NCI-H1930 (cell line): ENCODE measurements around the gene SLAMF7.

Experiments
- DNase-seq, 2 experiments: peaks; one replicate each; lab custom pipeline; 2025; lab: John Stamatoyannopoulos, UW

The SLAMF7 gene

GRCh38 chr1:160745551-160745950 lies 6.5 kb downstream of the SLAMF7 start:
- DNase-seq = no peak

GRCh38 chr1:160746836-160747500 lies 7.9 kb downstream of the SLAMF7 start:
- no peak for DNase-seq

- DNase-seq = no peak
These were observed 8.7 kb downstream of the SLAMF7 start for GRCh38 chr1:160747717-160748116.

GRCh38 chr1:160748181-160748877 lies 9.3 kb downstream of the SLAMF7 start:
- DNase-seq = no peak

- no peak for DNase-seq
These were observed 9.8 kb downstream of the SLAMF7 start for GRCh38 chr1:160748878-160749269.

- no peak for DNase-seq
These were observed 11.6 kb downstream of the SLAMF7 start for GRCh38 chr1:160750608-160751007.

GRCh38 chr1:160752406-160752805 lies 13.4 kb downstream of the SLAMF7 start:
- no peak for DNase-seq

- no peak for DNase-seq
These were observed 13.9 kb downstream of the SLAMF7 start for GRCh38 chr1:160752924-160753323.

GRCh38 chr1:160753594-160753993 lies 14.5 kb downstream of the SLAMF7 start:
- DNase-seq = no peak

- no peak for DNase-seq
These were observed 16.4 kb downstream of the SLAMF7 start for GRCh38 chr1:160755461-160755860.

GRCh38 chr1:160755911-160756848 lies 17.1 kb downstream of the SLAMF7 start:
- no peak for DNase-seq

GRCh38 chr1:160756849-160757201 lies 17.8 kb downstream of the SLAMF7 start:
- no peak for DNase-seq

GRCh38 chr1:160758521-160758920 lies 19.5 kb downstream of the SLAMF7 start:
- DNase-seq = no peak

GRCh38 chr1:160759740-160760139 lies 20.7 kb downstream of the SLAMF7 start:
- no peak for DNase-seq

- DNase-seq = no peak
These were observed 22.0 kb downstream of the SLAMF7 start for GRCh38 chr1:160761046-160761445.

- no peak for DNase-seq
These were observed 22.8 kb downstream of the SLAMF7 start for GRCh38 chr1:160761886-160762285.

GRCh38 chr1:160763993-160764392 lies 24.9 kb downstream of the SLAMF7 start:
- DNase-seq = no peak

GRCh38 chr1:160767395-160768294 lies 28.6 kb downstream of the SLAMF7 start:
- DNase-seq = no peak

GRCh38 chr1:160768295-160768657 lies 29.2 kb downstream of the SLAMF7 start:
- DNase-seq = no peak

GRCh38 chr1:160772331-160772730 lies 33.3 kb downstream of the SLAMF7 start:
- DNase-seq = no peak

- DNase-seq = no peak
These were observed 34.0 kb downstream of the SLAMF7 start for GRCh38 chr1:160773093-160773492.
